NCI-H2227 (cell line): Measurements from ENCODE around the gene NDUFA7.
"Not testable (repeated sequence)": the region's sequence is repeated elsewhere in the genome, so short reads cannot be mapped to it uniquely, and the experiment has no call there.

Source experiments
- DNase-seq: peaks from one replicate; lab custom pipeline; 2025; ENCODE audit not compliant: unreplicated experiment; lab: John Stamatoyannopoulos, UW

The NDUFA7 gene

DNA sequence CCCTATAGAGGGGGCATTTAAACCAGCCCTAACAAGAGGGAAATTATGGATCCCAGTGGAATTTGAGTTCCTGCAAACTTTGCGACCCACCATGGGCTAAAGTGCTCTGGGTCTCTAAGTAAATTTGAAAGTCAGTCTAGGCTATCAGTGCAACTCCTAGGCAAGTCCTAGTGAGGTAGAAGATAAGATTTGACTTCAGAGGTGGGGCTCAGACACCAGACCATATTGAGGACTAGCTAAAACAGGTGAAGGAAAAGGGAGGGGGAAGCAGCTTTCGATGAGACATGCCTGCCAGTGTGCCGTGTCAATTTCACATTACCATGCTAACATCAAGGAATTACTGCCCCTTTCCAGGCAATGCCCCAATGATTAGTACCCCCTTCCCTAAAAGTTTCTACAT is 51.5 kb downstream of the NDUFA7 start:
- DNase-seq: no peak

DNA sequence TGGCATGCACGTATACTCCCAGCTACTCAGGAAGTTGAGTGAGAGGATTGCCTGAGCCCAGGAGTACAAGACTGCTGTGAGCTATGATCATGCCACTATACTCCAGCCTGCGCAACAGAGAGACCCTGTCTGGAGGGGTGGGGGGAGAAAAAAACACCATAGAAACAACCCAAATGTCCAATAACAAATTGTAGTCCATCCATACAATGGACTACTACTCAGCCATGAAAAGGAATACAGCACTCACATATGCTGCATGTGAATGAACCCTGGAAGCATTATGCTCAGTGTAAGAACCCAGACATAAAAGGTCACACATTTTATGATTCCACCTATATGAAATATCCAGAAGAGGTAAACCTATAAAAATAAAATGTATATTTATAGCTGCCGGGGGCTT is 55.3 kb downstream of the NDUFA7 start:
- DNase-seq: no peak

DNA sequence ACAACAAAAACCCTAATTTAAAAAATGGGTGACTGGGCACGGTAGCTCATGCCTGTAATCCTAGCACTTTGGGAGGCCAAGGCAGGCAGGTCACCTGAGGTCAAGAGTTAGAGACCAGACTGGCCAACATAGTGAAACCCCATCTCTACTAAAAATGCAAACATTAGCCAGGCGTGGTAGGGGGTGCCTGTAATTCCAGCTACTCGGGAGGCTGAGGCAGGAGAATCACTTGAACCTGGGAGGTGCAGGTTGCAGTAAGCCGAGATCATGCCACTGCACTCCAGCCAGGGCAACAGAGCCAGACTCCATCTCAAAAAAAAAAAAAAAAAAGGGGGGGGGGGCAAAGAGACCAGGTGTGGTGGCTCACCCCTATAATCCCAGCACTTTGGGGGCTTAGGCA is 56.9 kb downstream of the NDUFA7 start:
- DNase-seq: not testable (repeated sequence)

DNA sequence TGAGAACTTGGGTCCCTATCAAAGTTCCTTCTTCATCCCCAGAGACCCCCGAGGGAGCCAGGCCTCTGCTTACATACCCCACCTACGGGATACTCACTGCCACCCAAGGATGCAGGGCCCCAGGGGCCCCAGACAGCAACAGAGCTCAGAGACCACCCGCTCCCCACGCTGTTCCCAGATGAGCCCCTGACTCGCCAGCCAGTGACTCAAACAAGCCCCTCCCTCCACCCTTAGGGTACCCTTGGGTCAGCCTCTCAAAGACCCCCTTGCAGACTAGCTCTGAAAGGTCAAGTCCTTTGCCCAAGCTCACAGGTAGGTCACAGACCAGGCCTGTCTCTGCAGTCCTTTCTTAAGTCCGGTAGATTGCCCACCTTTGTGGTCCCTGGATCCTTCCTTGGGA is 58.7 kb downstream of the NDUFA7 start:
- DNase-seq: no peak

DNA sequence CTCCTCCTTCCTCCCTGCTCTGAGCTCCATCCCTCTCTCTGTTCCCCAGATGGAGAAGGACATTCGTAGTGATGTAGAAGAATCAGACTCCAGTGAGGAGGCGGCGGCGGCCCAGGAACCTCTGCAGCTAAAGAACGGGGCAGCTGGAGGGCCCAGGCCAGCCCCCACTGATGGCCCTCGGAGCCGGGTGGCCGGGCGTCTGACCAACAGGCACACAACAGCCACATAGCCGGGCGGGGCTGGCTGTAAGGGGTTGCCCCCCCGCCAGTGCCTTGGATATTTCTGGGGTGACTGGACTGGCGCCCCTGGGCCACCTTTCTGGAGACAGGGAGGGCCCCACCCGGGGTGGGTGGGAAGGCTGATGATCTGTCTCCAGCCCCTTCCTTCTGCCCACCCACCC is 59.3 kb downstream of the NDUFA7 start:
- no peak for DNase-seq

DNA sequence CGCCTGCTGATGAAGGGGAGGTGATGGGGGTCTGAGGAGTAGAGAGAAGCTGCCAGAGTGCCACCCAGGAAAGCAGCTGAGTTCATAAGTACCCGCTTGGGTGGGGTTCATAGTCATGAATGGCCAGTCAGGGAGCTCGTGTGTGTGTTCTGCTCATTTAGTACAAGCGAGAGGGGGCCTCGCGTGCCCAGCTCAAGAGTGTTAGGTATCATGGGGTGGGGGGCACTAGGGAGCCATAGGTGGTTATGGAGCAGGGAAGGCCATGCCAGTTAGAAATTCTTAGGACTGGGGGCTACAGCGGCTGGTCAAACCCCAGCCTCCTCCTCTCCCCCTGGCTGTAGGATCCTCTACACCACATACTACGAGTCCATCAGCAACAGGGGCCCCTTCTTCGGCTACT is 59.8 kb downstream of the NDUFA7 start:
- no peak for DNase-seq
